Vagina (tissue), 2 donors: Measurements from ENCODE around the gene AK1. TPM values are rescaled to one million over a fixed set of nuclear protein-coding genes. Genes with fewer than 3 reads are reported as not detected.
A peak's percentile ranks its signal among the peaks of the same experiment; 100 is the strongest.

ENCODE experiments used
- DNase-seq, 2 donors: peaks; one replicate each; pipeline ENCODE4 v3.0.0-alpha.2; 2017; ENCODE audit errors: extremely low spot score in 2 of 2
- H3K27ac ChIP-seq: fragments of 200-600 bp; sonication (generic); one replicate; pipeline ENCODE4 v1.5.1; 2019
- H3K27me3 ChIP-seq: fragments of 200-600 bp; sonication (generic); one replicate; pipeline ENCODE4 v1.5.1; 2019
- H3K36me3 ChIP-seq, 2 donors: fragments of 200-600 bp; sonication (generic); one replicate each; pipeline ENCODE4 v1.5.1; 2017 to 2019
- H3K4me1 ChIP-seq: fragments of 200-600 bp; sonication (generic); one replicate; pipeline ENCODE4 v1.5.1; 2019
- H3K4me3 ChIP-seq, 2 donors: fragments of 200-600 bp; sonication (generic); 1 replicate in 1 of 2; 2 replicates in 1 of 2; pipeline ENCODE4 v1.5.1; 2016 to 2019
- H3K9me3 ChIP-seq: fragments of 200-600 bp; sonication (generic); one replicate; pipeline ENCODE4 v1.5.1; 2019
- CTCF ChIP-seq, 3 experiments: fragments of 450-650 bp in 2 of 3; fragments of 200-600 bp in 1 of 3; sonication (generic) in 1 of 3; IDR thresholded peaks; one replicate each; pipeline ENCODE4 v1.5.1; 2017 to 2019; ENCODE audit warnings: antibody characterized with exemption in 3 of 3, mild to moderate bottlenecking in 2 of 3, moderate library complexity in 2 of 3
- POLR2A ChIP-seq, 2 donors: fragments of 450-650 bp; IDR thresholded peaks; one replicate each; pipeline ENCODE4 v1.6.1; 2017; ENCODE audit warnings: antibody characterized with exemption in 2 of 2, mild to moderate bottlenecking in 2 of 2, moderate library complexity in 2 of 2
- POLR2AphosphoS5 ChIP-seq, 2 donors: sonication (generic); formaldehyde crosslinking; IDR thresholded peaks; one replicate each; pipeline ENCODE4 v1.9.0; 2017; ENCODE audit warnings: antibody characterized with exemption in 2 of 2, mild to moderate bottlenecking in 2 of 2, low read depth in 1 of 2; ENCODE audit not compliant: insufficient read depth in 1 of 2
- intact Hi-C: fragments of 100-400 bp; cut with DNase I; formaldehyde crosslinking; loops from one replicate; pipeline ENCODE4 v1.15.1; 2023
- total RNA-seq: library from RNA; depleted of rRNA; stranded (reverse); fragments of >200 nt; gene quantifications from one replicate; pipeline ENCODE4 v1.2.3, GENCODE V29; 2016

Gene AK1
- total RNA-seq, 1 donor from 2014 or later, result 33.4 TPM

GRCh38 chr9:127876764-127877562 lies 512 bp downstream of the AK1 start:
- H3K36me3 ChIP-seq, result peaks cover 0 to 12% of the 10 kb centered on the region in 2 donors
- no peak for DNase-seq
- intact Hi-C loops, result no loop called here
- H3K9me3 ChIP-seq, result no peaks in the 10 kb centered on the region
- H3K27ac ChIP-seq, result peak overlapping the region; percentile 89
- peak overlapping the region; percentile 47 to 74 for H3K4me3 ChIP-seq
- no peaks in the 10 kb centered on the region for H3K27me3 ChIP-seq
- H3K4me1 ChIP-seq, result peaks cover 60% of the 10 kb centered on the region
- TF ChIP-seq CTCF (IDR thresholded peaks at IDR 0.05), result no peak
- TF ChIP-seq POLR2A (IDR thresholded peaks at IDR 0.05), result no peak
- no peak for TF ChIP-seq POLR2AphosphoS5 (IDR thresholded peaks at IDR 0.05; ENCODE audit: insufficient read depth in 1 of 2, low read depth in 1 of 2)

DNA sequence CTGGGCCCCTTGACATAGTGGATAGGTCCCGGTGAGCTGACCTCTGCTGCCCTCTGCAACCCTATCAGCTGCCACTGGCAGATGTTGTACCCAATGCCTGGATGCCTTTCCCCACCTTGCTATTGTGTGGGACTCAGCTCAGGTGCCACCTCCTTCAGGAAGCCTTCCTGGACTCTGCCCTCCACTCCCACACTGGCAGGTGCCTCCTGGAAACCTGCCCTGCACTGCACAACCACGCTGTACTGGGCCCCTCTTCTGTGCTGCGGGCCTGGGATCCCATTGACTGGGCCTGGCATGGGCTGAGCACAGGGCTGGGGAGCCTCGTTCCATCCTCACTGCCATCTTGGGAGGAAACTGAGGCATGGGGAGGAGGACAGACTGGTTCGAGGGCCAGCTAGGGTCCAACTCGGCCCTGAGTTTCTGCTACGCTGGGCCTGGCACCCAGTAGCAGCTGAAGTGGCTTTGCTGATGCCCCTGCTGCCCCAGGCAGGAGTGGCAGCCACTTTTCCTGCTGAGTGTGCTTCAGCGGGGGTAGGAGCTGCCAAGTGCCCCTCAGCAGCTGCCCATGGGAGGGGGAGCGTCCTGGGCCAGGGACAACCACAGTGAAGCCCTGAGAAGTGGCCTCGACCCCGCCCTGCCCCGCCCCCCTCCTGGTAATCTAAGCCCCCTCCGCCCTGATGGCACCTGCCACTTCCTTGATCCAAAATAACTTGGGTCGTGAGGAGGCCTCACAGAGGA lies 1.3 kb downstream of the AK1 start:
- TF ChIP-seq POLR2A (IDR thresholded peaks at IDR 0.05) (no peak), POLR2AphosphoS5 (IDR thresholded peaks at IDR 0.05; ENCODE audit: insufficient read depth in 1 of 2, low read depth in 1 of 2) (no peak), CTCF (IDR thresholded peaks at IDR 0.05) (no peak)
- Histone ChIP-seq H3K9me3 (no peaks in the 10 kb centered on the region), H3K4me3 (peak overlapping the region; percentile 47 to 74), H3K27ac (peak overlapping the region; percentile 89), H3K27me3 (no peaks in the 10 kb centered on the region), H3K36me3 (peaks cover 0 to 19% of the 10 kb centered on the region in 2 donors), H3K4me1 (peaks cover 60% of the 10 kb centered on the region)
- intact Hi-C loops, result no loop called here
- no peak for DNase-seq

GRCh38 chr9:127875306-127875966 lies 2.0 kb downstream of the AK1 start:
- peak overlapping the region; percentile 89 for H3K27ac ChIP-seq
- peaks cover 0 to 20% of the 10 kb centered on the region in 2 donors for H3K36me3 ChIP-seq
- intact Hi-C loops, result no loop called here
- no peak for TF ChIP-seq POLR2A (IDR thresholded peaks at IDR 0.05)
- no peak for TF ChIP-seq CTCF (IDR thresholded peaks at IDR 0.05)
- no peak for TF ChIP-seq POLR2AphosphoS5 (IDR thresholded peaks at IDR 0.05; ENCODE audit: insufficient read depth in 1 of 2, low read depth in 1 of 2)
- no peaks in the 10 kb centered on the region for H3K9me3 ChIP-seq
- H3K4me3 ChIP-seq, result peak overlapping the region; percentile 47 to 74
- no peaks in the 10 kb centered on the region for H3K27me3 ChIP-seq
- no peak for DNase-seq
- peaks cover 60% of the 10 kb centered on the region for H3K4me1 ChIP-seq

DNA sequence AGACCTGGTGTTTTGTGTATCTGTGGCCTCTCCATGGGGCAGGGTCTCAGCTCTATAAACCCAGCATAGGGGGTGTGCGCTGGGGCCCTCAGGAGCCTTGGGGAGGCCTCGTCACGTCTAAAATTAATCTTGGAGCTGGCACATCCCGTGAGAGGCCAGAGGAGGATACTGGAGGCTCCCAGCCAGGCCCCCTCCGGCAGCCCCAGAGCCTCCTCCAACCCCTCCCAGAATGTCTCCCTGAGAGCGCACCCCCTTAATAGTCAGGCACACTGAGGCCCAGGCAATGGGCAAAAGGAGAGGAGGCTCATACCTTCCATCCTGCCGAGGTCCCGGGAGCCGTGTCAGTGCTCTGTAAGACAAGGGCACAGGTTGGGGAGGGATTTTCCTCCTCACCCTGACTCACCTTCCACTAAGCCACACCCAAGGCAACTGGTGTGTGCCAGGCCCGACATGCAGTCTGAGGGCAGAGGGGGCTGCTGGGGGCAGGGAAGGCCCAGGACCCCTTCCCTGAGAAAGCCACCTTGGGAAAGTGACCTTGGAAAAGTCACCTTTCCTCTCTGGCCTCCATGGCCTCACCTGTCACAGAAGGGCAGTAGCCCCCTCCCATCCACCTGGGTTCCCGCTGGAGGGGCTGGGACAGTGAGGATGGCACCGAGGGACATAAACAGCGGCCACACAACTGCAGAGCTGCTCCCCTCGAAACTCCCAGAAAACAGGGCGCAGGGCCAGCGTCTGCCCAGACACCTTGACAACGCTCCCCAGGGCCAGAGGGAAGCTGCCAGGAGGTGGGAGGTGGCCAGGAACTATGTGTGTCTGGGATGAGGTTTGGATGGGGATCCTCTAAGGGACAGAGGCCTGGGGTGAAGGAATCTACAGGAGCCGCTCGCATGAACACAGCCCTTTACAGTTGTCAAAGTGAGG lies 2.9 kb downstream of the AK1 start:
- Histone ChIP-seq H3K36me3 (peaks cover 0 to 20% of the 10 kb centered on the region in 2 donors), H3K4me3 (peak overlapping the region in 1 of 2 donors; percentile 16), H3K27ac (peak overlapping the region; percentile 89), H3K9me3 (no peaks in the 10 kb centered on the region), H3K27me3 (no peaks in the 10 kb centered on the region), H3K4me1 (peaks cover 63% of the 10 kb centered on the region)
- no peak for DNase-seq
- TF ChIP-seq CTCF (IDR thresholded peaks at IDR 0.05) (no peak), POLR2A (IDR thresholded peaks at IDR 0.05) (no peak), POLR2AphosphoS5 (IDR thresholded peaks at IDR 0.05; ENCODE audit: insufficient read depth in 1 of 2, low read depth in 1 of 2) (no peak)
- intact Hi-C loops, result loop anchor here (5.0 kb wide), 1 partner anchor 137 kb away; the partner anchor contains the start of gene TOR2A
